Pulmonary artery endothelial cell (primary cell): Measurements from ENCODE around the gene CACNA2D4. TPM values are rescaled to one million over a fixed set of nuclear protein-coding genes. Genes with fewer than 3 reads are reported as not detected.
"Not testable (repeated sequence)": the region's sequence is repeated elsewhere in the genome, so short reads cannot be mapped to it uniquely, and the experiment has no call there.

Experiments
- DNase-seq: peaks from one replicate; pipeline ENCODE4 v3.0.0-alpha.2; 2011; ENCODE audit warnings: low read depth, low spot score
- total RNA-seq: library from RNA; depleted of rRNA; stranded (reverse); fragments of >200 nt; gene quantifications from 2 replicates; pipeline ENCODE4 v1.2.3, GENCODE V29; 2014

Gene CACNA2D4
- total RNA-seq, 1 donor from 2014 or later = 0.46 TPM

GRCh38 chr12:1820191-1820895 is 98.1 kb downstream of the CACNA2D4 start, which contains the start of gene LRTM2:
LRTM2 (plus strand) TSS chr12:1820565; CDS start chr12:1828149, 7,584 bp downstream.
- no peak for DNase-seq

DNA sequence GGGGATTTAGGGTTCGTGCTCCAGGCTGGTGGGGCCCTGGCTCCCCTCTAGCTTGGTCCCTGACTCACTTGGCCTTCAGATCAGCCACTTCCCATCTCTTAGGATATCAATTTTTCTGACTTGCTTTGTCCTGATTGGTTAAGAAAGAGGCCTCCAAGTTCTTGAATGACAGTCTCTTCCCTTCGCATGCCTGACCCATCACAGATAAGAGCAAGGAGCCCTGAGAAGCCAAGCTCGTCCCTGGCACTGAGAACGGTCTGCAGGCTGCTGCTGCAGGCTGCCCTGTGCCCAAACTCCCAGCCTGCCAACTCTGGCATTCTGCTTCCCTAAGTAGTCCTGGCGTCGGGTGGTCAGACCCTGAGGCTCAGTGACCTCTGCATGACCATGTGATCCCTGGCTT is 98.9 kb downstream of the CACNA2D4 start:
- DNase-seq = no peak

DNA sequence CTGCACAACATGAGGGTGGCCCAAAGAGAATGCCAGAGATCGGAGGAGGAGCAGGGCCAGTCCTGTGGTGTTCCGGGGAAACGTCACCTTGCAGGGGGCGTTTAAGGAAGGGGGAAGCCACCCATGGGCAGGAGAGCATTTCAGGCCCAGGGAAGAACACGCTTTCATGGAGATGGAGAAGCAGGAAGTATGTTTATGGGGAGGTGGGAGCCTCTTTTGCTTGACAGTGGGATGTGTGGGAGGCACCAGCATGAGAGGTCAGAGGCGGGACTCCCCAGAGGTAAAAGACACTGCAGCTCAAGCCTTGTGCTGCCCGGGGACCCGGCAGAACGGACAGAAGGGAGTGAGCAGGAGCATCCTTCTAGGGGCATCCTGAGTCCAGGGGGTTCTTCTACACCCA is 99.4 kb downstream of the CACNA2D4 start:
- no peak for DNase-seq

DNA sequence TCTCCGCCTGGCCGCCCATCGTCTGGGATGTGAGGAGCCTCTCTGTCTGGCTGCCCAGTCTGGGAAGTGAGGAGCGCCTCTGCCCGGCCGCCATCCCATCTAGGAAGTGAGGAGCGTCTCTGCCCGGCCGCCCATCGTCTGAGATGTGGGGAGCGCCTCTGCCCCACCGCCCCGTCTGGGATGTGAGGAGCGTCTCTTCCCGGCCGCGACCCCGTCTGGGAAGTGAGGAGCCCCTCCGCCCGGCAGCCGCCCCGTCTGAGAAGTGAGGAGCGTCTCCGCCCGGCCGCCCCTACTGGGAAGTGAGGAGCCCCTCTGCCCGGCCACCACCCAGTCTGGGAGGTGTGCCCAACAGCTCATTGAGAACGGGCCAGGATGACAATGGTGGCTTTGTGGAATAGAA is 100.5 kb downstream of the CACNA2D4 start:
- DNase-seq = not testable (repeated sequence)

GRCh38 chr12:1816730-1817348 is 101.6 kb downstream of the CACNA2D4 start:
- no peak for DNase-seq

DNA sequence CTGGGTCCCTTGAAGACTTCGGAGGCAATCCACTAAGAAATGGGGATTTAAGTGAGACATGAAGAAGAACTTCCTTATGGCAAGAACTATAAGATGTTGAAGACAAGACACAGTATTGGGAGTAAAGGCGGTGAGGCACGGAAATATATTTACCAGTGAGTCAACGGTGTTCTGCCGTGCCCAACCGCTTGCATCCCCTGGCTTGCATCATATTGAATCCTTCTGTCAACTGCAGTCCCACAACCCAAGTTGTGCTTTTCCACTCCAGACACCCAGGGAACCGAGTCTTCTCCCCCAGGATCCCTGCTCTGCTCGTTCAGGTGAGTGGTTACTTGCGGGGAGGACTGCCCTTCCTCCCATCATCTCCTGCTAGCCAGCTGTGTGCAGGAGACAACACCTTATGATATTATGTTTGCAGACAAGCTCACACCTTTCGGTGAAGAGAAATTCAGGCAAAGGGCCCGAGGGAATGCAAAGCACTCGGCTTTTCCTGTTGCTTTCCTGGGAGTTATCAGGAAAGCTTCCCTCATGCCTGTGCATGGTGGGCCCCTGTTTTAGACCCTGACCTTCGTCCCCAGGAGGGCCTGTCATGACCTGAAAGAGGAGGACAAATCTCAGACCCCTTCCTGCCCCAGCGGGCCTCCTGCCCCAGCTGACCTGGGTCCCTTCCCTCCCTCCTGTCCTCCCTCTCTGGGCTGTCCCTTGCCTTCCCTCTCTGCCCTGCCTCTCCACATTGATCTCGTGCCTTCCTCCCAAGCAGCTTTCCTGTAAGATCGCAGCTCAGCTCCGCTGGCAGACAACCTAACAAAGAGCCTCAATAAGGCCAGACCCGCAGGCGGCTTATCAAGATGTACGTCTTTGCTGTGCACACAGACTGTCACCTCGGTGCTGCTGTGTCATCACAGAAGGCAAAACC is 102.4 kb downstream of the CACNA2D4 start:
- DNase-seq = no peak

- DNase-seq = no peak
Measured at GRCh38 chr12:1815108-1815507, 103.3 kb downstream of the CACNA2D4 start.

GRCh38 chr12:1814266-1814665 is 104.2 kb downstream of the CACNA2D4 start:
- no peak for DNase-seq

DNA sequence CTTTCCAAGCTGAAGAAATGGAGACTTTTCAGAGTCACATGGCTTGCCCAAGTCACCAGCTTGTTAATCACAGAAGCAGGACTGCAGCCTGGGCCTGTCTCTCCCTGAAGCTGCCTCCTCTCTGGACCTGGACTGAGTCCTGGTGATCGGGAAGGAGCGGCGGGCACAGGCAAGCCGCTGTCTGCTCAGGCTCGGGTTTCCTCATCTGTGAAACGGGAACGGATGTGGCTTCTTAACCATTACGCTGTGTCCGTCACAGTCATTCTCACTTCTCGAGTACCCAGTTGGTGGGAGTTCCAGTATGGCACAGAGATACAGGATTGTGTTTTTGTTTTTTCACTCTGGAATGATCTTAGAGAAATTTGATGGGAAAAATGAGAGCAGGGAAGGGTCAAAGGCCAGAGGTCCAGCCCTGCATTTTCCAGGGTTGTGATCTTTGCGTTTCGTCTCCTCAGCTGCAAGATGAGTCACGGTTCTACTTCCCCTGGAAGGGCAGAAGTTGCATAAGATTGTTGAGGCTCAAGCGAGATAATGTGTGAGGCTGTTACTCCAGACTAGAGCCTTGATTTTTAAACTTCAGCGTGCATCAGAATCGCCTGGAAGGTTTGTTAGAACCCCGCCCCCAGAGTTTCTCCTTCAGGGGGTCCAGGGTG is 105.7 kb downstream of the CACNA2D4 start:
- no peak for DNase-seq

GRCh38 chr12:1811948-1812291 is 106.5 kb downstream of the CACNA2D4 start:
- no peak for DNase-seq

DNA sequence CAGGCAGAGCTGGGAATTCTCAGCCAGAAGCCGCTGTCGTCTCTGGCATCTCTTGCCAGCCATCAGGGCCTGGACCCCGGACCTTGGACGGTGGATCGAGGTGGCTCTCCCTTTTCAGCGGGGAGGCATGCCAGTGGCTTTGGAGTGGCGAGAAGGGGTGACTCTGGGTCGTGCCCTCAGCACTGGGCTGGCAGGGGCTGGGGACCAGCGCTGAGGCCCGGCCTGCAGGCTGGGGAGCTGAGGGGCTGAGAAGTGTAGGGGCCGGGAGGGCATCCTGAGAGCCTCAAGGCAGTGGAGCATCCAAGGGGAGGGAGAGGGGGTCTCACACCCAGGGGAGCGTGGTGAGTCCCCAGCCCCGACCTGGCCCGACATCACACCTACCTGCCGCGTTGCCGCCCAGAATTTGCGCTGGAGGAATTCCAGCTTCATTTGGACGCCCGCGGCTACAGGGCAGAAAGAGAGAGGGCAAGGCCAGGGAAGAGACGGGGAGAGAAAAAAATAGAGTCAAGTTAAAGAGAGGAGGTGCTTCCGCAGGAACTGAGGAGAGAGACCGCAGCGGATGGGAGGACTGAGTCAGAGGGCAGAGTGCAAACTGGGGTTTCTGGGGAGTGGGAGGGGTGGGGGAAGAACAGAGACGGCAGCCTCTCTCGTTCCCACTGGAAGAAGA is 107.0 kb downstream of the CACNA2D4 start:
- no peak for DNase-seq

DNA sequence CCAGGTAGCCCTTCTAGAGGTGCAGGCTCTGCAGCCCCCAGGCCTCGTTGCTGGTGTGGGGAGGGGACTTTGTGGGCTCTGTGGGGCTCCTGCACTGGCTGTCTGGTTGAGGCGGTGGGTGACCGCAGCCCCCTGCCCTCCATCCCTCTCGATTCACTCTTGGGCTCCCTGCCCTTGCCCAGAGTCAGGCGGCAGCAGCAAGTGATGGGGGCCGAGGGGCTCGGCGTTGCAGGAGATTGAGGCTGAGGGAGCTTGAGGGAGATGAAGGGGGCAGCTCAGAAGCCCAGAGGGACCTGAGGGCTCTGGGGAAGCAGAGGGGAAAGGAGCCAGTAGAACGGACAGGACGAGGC is 107.5 kb downstream of the CACNA2D4 start:
- DNase-seq = no peak

DNA sequence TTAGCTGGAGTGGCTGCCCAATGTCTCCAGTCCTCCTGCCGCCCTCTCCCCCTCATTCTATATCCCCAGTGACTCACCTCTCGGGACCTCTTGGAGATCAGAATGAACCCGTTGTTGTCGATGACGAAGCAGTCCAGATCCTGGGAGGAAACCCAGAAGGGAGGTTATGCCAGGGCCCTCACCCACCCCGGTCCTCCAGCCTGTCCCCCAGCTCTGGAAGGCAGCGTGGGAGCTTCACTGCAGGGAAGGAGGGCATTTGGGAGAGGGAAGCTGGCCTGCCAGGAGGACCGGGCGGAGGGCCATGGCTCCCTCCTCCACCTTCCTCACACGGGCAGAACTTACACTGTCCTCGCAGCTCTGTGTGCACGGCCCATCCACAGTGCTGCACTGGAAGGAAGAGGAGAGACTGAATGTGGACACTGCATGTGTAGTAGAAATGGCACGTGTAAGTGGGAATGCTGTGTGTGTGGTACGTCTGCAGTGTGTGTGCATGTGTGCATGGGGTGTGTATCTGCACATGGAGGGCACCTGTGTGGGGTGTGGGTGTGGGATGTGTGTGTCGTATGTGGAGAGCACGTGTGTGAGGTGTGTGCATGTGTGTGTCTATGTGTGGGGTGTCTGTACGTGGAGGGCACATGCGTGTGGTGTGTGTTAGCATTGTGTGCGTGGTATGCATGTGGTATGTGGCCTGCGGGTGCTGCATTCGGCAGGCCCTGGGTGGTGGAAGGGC is 108.1 kb downstream of the CACNA2D4 start:
- DNase-seq = no peak

DNA sequence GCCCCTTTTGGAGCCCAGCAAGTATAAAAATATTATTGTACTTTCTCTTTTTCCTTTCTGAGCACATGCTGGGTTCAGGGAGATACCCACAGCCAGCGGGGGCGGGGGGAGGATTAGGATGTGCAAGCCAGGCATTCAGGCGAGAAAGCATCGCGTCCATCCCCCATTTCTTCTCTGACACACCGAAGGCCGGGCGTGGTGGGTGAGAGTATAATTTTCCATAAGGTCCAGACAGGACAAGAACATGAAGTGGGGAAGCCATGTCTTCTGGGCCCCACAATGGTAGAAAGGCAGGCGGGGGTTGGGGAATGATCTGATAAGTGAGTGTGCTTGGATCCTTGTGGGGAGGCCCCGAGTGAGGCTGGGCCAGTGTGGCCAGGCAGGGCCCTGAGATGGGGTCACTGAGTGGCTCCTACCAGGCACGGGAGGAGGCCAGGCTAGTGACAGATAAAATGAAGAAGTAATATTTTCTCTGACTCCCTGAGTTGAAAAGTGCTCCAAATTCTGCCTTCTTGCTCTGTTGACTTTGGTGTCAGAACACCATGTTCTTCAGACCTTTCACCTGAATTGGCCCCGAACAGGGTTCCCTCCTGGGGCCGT is 108.8 kb downstream of the CACNA2D4 start:
- DNase-seq = no peak

- DNase-seq = no peak
Measured at GRCh38 chr12:1808798-1809480, 109.5 kb downstream of the CACNA2D4 start.

DNA sequence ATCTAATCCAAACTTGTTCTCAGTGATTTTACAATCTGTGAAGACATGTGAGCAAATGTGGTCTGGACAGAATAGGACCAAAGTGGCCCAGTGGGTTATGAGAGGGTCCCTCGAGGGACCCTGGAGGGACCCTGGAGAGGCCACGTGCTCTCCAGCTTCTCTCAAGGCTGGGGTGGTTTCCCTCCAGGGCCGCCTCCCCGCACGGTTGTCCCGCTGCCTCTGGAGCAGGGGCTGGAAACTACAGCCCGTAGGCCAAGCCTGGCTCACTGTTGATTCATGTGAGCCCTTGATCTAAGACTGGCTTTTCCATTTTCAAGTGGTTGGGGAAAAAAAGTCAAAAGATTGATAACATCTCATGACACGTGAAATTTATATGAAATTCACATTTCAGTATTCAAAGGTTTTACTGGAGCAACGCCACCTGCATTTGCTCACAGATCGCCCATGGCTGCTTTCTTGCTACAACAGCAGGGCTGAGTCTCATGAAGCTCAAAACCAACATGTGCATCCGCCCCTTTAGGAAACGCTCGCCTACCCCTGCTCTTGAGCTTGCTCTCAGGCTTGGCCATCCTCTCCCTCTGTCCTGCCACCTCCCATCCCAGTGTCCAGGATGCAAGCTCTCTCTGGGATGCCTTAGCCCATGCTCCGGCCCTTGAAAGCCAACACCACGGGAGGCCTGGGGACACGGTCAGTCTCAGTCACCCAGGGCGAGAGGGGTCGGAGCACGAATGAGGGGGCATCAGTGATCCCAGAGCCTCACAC is 110.2 kb downstream of the CACNA2D4 start:
- no peak for DNase-seq

DNA sequence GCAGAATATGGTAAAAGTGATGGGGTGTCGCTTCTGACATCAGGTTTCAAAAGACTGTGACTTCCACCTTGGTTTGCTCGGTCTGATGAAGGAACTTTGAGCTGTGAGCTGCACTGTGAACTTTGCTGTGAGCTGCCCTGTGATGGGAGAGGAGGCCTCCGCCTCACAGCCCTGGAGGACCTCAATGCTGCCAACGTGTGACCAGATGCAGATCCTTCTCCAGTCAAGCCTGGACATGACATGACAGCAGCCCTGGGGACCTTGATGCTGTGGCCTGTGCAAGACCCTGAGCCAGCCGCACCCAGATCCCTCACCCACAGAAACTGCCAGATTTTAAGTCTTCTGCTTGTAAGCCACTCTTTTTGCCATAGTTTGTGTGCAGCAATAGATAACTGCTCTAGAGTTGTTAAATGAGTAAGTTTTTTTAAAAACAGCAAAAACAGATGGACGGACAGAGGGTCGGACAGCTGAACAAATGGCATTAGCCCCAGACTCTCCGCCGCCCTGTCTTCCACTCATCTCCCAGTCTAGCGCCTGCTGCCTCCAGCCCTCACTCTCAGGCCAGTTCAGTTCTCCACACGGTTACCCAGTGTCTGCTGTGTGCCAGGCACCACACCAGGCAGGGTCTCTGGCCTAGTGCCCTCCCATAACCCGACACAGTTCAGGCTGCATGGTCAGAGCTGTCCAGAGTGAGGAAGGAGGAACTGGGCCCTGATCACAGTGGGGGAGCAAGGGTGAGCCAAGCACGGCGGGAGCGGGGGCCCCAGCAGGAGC is 111.2 kb downstream of the CACNA2D4 start:
- no peak for DNase-seq
